Right lobe of liver (tissue), 4 donors: Measurements from ENCODE around the gene LGALS9.

Experiments used
- POLR2A ChIP-seq: fragments of 450-650 bp; IDR thresholded peaks from one replicate; pipeline ENCODE4 v1.6.1; 2017; ENCODE audit warnings: antibody characterized with exemption, mild to moderate bottlenecking
- TF ChIP-seq, protein P1 (sequence below), 4 donors: fragments of 200-600 bp in 3 of 4; fragments of 450-650 bp in 1 of 4; IDR thresholded peaks; one replicate each; pipeline versions ENCODE4 v1.5.1 to v1.8.0; 2016 to 2022; ENCODE audit warnings: antibody characterized with exemption in 4 of 4, mild to moderate bottlenecking in 2 of 4
- donor health status: DM: no; HTN: no; CAD: no.
- donor health status: DM: no; HTN: no; CAD: no.
- donor health status: DM: no; HTN: yes; CAD: no.

DNA sequence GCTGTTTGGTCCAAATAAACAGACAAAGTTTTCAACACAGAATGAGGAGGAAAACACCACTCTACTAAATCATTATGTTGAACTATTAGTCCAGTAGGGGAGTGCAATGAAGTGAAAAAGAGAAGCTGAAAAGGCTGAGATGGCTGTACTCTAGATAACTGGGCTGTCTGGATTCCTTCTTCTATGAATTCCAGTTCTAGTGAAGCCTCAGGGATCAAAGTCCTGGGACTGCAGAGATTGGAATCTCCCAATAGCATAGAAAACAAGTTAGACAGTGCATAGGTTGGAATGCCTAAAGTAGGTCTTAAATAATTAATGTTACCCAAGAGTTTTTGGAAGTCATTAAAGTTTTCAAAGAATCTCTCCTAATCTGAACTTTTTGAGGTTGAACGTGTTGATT is 59.9 kb downstream of the LGALS9 start:
- TF ChIP-seq, protein P1, sequence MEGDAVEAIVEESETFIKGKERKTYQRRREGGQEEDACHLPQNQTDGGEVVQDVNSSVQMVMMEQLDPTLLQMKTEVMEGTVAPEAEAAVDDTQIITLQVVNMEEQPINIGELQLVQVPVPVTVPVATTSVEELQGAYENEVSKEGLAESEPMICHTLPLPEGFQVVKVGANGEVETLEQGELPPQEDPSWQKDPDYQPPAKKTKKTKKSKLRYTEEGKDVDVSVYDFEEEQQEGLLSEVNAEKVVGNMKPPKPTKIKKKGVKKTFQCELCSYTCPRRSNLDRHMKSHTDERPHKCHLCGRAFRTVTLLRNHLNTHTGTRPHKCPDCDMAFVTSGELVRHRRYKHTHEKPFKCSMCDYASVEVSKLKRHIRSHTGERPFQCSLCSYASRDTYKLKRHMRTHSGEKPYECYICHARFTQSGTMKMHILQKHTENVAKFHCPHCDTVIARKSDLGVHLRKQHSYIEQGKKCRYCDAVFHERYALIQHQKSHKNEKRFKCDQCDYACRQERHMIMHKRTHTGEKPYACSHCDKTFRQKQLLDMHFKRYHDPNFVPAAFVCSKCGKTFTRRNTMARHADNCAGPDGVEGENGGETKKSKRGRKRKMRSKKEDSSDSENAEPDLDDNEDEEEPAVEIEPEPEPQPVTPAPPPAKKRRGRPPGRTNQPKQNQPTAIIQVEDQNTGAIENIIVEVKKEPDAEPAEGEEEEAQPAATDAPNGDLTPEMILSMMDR (IDR thresholded peaks at IDR 0.05), result no peak
- TF ChIP-seq POLR2A, result no peak
